ENCODE results near the gene PCNX3. TPM values are rescaled to one million over a fixed set of nuclear protein-coding genes. Genes with fewer than 3 reads are reported as not detected.
A peak's percentile ranks its signal among the peaks of the same experiment; 100 is the strongest.

The PCNX3 gene
- total and polyA plus RNA-seq, 2 of the 13 experiments (the other 11 are each of a cell fraction or from before 2014, with no cell fraction given) = 16.2 to 23.0 TPM

DNA sequence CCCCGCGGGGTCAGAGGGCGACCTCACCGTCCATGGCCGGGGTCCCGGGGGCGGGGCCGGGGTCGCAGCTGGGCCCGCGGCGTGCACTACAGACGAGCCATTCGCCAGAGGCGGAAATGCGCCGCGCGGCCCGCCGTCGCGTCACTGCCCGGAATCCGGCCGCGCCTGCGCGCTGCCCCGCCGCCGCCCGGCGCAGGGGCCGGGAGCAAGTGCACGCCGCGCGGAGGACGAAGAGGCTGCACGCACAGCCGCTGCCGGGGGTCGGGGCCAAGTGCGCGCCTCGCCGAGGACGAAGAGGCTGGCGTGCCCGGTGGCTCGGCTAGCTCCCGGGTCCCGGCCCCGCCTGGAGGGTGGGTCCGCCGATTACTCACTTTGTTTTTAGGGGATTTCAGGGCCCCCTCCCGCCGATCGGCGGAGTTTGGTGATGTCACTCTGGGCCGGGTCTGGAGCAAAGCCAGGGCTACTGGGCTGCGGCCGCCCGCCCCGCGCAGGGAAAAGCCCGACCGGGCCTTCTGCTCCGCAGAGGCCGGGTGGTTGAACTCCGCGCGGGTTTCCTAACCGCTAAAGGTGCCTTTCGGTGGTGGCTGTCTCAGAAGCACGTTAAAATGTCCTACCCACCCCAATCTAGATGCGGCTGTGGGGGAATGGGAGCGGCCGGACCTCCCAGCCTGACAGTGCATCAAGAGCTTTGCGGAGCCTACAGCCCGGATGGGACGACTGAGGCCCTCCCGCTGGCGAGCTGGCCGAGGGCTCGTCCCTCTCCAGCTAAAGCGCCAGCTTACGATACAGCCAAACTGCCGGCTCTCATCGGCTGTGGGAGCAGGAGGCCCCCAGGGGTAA, 47.4 kb downstream of the PCNX3 start, which contains the start of gene RELA (continued):
- TF ChIP-seq KLF11 (CRISPR knock-in tag; IDR thresholded peaks at IDR 0.05) (no peak), ZNF580 (CRISPR knock-in tag; IDR thresholded peaks at IDR 0.05; ENCODE audit: borderline replicate concordance, low read depth) (peak; percentile 28; the same call in 1 of the 2 replicates), SALL1 (CRISPR knock-in tag; IDR thresholded peaks at IDR 0.05) (peak; percentile 71), ZSCAN12 (CRISPR knock-in tag; IDR thresholded peaks at IDR 0.05) (0 out of 2 replicates have a peak, but pooled peaks have one; percentile 32), POLR2G (IDR thresholded peaks at IDR 0.05; ENCODE audit: low read depth, low read length) (peak; percentile 82), ZKSCAN8 (CRISPR knock-in tag; IDR thresholded peaks at IDR 0.05; ENCODE audit: borderline replicate concordance) (no peak), KDM5B (CRISPR knock-in tag; IDR thresholded peaks at IDR 0.05; ENCODE audit: borderline replicate concordance) (peak; percentile 41; the same call in 1 of the 2 replicates), ZNF33B (CRISPR knock-in tag; IDR thresholded peaks at IDR 0.05) (no peak), ZNF121 (CRISPR knock-in tag; IDR thresholded peaks at IDR 0.05) (no peak), ZFX (CRISPR knock-in tag; IDR thresholded peaks at IDR 0.05; ENCODE audit: low read depth) (peak; percentile 88), ZNF605 (CRISPR knock-in tag; IDR thresholded peaks at IDR 0.05) (peak; percentile 84), ZNF235 (CRISPR knock-in tag; IDR thresholded peaks at IDR 0.05; ENCODE audit: borderline replicate concordance) (no peak), TMF1 (CRISPR knock-in tag; IDR thresholded peaks at IDR 0.05; ENCODE audit: low read depth) (peak; percentile 77; the same call in 1 of the 2 replicates), MATR3 (CRISPR knock-in tag; IDR thresholded peaks at IDR 0.05) (no peak), ZNF574 (CRISPR knock-in tag; IDR thresholded peaks at IDR 0.05) (peak; percentile 82), POLR2AphosphoS5 (IDR thresholded peaks at IDR 0.05; ENCODE audit: low read depth, low read length) (peak; percentile 32; the same call in 1 of the 2 replicates)
- TF ChIP-seq, protein P1, sequence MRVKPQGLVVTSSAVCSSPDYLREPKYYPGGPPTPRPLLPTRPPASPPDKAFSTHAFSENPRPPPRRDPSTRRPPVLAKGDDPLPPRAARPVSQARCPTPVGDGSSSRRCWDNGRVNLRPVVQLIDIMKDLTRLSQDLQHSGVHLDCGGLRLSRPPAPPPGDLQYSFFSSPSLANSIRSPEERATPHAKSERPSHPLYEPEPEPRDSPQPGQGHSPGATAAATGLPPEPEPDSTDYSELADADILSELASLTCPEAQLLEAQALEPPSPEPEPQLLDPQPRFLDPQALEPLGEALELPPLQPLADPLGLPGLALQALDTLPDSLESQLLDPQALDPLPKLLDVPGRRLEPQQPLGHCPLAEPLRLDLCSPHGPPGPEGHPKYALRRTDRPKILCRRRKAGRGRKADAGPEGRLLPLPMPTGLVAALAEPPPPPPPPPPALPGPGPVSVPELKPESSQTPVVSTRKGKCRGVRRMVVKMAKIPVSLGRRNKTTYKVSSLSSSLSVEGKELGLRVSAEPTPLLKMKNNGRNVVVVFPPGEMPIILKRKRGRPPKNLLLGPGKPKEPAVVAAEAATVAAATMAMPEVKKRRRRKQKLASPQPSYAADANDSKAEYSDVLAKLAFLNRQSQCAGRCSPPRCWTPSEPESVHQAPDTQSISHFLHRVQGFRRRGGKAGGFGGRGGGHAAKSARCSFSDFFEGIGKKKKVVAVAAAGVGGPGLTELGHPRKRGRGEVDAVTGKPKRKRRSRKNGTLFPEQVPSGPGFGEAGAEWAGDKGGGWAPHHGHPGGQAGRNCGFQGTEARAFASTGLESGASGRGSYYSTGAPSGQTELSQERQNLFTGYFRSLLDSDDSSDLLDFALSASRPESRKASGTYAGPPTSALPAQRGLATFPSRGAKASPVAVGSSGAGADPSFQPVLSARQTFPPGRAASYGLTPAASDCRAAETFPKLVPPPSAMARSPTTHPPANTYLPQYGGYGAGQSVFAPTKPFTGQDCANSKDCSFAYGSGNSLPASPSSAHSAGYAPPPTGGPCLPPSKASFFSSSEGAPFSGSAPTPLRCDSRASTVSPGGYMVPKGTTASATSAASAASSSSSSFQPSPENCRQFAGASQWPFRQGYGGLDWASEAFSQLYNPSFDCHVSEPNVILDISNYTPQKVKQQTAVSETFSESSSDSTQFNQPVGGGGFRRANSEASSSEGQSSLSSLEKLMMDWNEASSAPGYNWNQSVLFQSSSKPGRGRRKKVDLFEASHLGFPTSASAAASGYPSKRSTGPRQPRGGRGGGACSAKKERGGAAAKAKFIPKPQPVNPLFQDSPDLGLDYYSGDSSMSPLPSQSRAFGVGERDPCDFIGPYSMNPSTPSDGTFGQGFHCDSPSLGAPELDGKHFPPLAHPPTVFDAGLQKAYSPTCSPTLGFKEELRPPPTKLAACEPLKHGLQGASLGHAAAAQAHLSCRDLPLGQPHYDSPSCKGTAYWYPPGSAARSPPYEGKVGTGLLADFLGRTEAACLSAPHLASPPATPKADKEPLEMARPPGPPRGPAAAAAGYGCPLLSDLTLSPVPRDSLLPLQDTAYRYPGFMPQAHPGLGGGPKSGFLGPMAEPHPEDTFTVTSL (CRISPR knock-in tag; IDR thresholded peaks at IDR 0.05; ENCODE audit: borderline replicate concordance) = no peak
- TF ChIP-seq, protein P2, sequence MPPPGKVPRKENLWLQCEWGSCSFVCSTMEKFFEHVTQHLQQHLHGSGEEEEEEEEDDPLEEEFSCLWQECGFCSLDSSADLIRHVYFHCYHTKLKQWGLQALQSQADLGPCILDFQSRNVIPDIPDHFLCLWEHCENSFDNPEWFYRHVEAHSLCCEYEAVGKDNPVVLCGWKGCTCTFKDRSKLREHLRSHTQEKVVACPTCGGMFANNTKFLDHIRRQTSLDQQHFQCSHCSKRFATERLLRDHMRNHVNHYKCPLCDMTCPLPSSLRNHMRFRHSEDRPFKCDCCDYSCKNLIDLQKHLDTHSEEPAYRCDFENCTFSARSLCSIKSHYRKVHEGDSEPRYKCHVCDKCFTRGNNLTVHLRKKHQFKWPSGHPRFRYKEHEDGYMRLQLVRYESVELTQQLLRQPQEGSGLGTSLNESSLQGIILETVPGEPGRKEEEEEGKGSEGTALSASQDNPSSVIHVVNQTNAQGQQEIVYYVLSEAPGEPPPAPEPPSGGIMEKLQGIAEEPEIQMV (CRISPR knock-in tag; IDR thresholded peaks at IDR 0.05; ENCODE audit: low read depth) = 0 out of 2 replicates have a peak, but pooled peaks have one; percentile 50
